Cardiac fibroblast (primary cell): Measurements from ENCODE around the gene SMG6.

Experiments
- DNase-seq, 2 donors: peaks; one replicate each; pipeline versions ENCODE4 v3.0.0 to v3.0.0-alpha.2; 2010; ENCODE audit warnings: low read depth in 2 of 2
- H3K4me3 ChIP-seq, 2 donors: replicated peaks in 1 of 2; 1 replicate in 1 of 2; 2 replicates in 1 of 2; pipeline ENCODE4 v1.5.1; 2011; ENCODE audit warnings: low read depth in 2 of 2, low read length in 2 of 2, mild to moderate bottlenecking in 2 of 2, moderate library complexity in 1 of 2
- CTCF ChIP-seq: IDR thresholded peaks from one replicate; pipeline ENCODE4 v1.5.1; 2011; ENCODE audit warnings: low read depth, mild to moderate bottlenecking, low read length, inconsistent platforms

Gene SMG6

GRCh38 chr17:2059547-2060384 lies 243.8 kb downstream of the SMG6 start:
- no peak for TF ChIP-seq CTCF
- DNase-seq, result no peak
- H3K4me3 ChIP-seq, result peak overlapping the region; percentile 8 to 69

GRCh38 chr17:2058586-2059546 lies 244.7 kb downstream of the SMG6 start:
- TF ChIP-seq CTCF, result peak; percentile 75
- peak overlapping the region; percentile 15 to 69 for H3K4me3 ChIP-seq
- peak; percentile 89 to 90 for DNase-seq

- peak overlapping the region; percentile 30 to 69 for H3K4me3 ChIP-seq
- no peak for TF ChIP-seq CTCF
- peak; percentile 46 to 70 for DNase-seq
Observed at GRCh38 chr17:2057760-2058585, 245.6 kb downstream of the SMG6 start.

GRCh38 chr17:2057175-2057759 lies 246.3 kb downstream of the SMG6 start:
- no peak for TF ChIP-seq CTCF
- peak; percentile 50 to 57 for DNase-seq
- H3K4me3 ChIP-seq, result peak overlapping the region in 1 of 2 donors; percentile 69

GRCh38 chr17:2056206-2057174 lies 247.1 kb downstream of the SMG6 start:
- no peak for TF ChIP-seq CTCF
- peak overlapping the region; percentile 49 to 69 for H3K4me3 ChIP-seq
- DNase-seq, result peak; percentile 72 to 74
